Effector memory CD8-positive, alpha-beta T cell (primary cell): ENCODE data around the gene ASPHD1.
"Not testable (repeated sequence)": the region's sequence is repeated elsewhere in the genome, so short reads cannot be mapped to it uniquely, and the experiment has no call there.

ENCODE experiments used
- ATAC-seq: fragments of 150-1000 bp; cut with Tn5 transposase; replicated peaks from 2 replicates; pipeline ENCODE4 v1.10.0; 2021; ENCODE audit warnings: mild to moderate bottlenecking, moderate library complexity
- DNase-seq, 3 experiments: peaks; one replicate each; pipeline ENCODE4 v3.0.0; 2021
- H3K27ac Mint-ChIP-seq, 2 donors: one replicate each; pipeline ENCODE4 v1.8.0; 2022; ENCODE audit warnings: mild to moderate bottlenecking in 2 of 2, mixed read lengths in 2 of 2, moderate library complexity in 2 of 2
- H3K27me3 Mint-ChIP-seq, 2 donors: one replicate each; pipeline ENCODE4 v1.8.0; 2022; ENCODE audit warnings: mixed read lengths in 2 of 2
- H3K36me3 Mint-ChIP-seq: one replicate; pipeline ENCODE4 v1.8.0; 2022; ENCODE audit warnings: mild to moderate bottlenecking, moderate library complexity, mixed read lengths; ENCODE audit not compliant: insufficient read depth
- H3K4me1 Mint-ChIP-seq, 2 donors: one replicate each; pipeline ENCODE4 v1.8.0; 2022; ENCODE audit warnings: low read depth in 2 of 2, mixed read lengths in 2 of 2
- H3K4me3 Mint-ChIP-seq, 2 donors: one replicate each; pipeline ENCODE4 v1.8.0; 2022; ENCODE audit warnings: mild to moderate bottlenecking in 2 of 2, mixed read lengths in 2 of 2, moderate library complexity in 2 of 2
- H3K9me3 Mint-ChIP-seq, 2 donors: one replicate each; pipeline ENCODE4 v1.8.0; 2022; ENCODE audit warnings: mixed read lengths in 2 of 2

ASPHD1 gene

DNA sequence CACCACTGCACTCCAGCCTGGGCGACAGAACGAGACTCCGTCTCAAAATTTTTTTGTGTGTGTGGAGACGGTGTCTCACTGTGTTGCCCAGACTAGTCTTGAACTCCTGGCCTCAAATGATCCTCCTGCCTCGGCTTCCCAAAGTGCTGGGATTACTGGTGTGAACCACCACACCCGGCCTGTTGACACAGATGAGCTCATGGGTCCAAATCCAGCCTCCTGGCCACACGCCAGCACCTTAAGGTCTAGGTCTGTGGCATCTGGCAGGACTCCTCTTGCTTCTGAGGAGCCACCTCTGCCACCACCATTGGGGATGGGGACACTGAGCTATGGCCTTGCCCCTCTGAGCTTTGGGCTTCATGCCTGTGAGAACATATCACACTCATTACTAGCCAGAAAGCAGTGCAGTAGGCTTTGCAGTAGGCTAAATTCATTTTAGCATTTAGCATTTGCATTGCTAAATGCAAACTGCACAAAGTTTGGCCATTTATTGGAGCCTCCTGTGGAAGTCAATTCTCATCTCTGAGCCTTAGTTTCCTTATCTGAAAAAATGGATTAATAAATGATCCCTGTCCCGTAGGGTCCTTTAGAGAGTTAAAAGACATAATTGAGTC is 31.8 kb upstream of the ASPHD1 start:
- H3K4me3 Mint-ChIP-seq = no peak overlapping the region
- no peak for DNase-seq
- peaks cover 4 to 10% of the 10 kb centered on the region in 2 donors for H3K27me3 Mint-ChIP-seq
- H3K4me1 Mint-ChIP-seq = peaks cover 1 to 5% of the 10 kb centered on the region in 2 donors
- no peaks in the 10 kb centered on the region for H3K36me3 Mint-ChIP-seq
- H3K27ac Mint-ChIP-seq = no peak overlapping the region
- H3K9me3 Mint-ChIP-seq = no peaks in the 10 kb centered on the region
- ATAC-seq = no peak

DNA sequence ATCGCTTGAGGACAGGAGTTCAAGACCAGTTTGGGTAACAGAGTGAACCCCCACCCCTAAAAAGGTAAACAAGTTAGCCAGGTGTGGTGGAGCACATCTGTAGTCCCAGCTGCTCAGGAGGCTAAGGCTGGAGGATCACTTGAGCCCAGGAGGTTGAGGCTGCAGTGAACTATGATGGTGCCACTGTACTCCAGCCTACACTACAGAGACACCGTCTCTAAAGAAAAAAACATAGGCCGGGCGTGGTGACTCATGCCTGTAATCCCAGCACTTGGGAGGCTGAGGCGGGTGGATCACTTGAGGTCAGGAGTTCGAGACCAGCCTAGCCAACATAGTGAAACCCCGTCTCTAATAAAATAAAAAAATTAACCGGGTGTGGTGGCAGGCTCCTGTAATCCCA is 31.2 kb upstream of the ASPHD1 start:
- H3K27me3 Mint-ChIP-seq, DNase-seq, H3K4me1 Mint-ChIP-seq, ATAC-seq, H3K4me3 Mint-ChIP-seq, H3K9me3 Mint-ChIP-seq, H3K36me3 Mint-ChIP-seq, H3K27ac Mint-ChIP-seq: not testable (repeated sequence)

DNA sequence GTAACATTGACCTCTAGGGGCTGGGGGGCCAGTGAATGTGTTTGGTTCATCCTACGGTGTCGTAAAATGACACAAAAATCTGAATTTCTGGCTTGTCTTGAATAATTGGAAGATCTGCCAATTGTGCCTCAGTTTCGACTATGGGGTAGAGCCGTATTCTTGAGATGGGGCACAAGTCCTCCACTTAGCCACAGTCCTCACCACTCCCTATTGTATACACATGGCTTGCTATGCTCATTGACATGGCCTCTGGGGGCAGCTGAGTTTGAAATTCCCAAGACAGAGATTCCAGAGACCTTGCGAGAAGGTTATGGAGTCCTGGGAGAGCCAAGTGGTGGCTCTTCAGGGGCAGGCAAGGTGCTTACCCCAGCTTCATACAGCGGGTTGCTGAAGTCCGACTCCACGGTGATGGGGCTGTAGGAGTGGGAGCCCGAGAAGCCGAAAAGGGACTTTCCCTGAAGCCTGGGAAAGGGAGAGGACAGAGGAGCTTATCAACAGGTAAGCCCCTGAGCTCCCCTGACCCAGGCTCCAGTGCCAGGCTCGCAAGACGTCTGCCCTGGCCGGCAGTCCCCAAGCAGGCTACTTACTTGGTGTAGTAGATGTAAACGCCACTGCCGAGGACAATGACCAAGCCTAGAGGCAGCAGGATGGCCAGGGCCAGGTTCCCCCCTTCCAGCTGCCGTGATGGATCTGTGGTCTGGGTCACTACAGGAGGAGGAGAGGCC is 28.3 kb upstream of the ASPHD1 start:
- peaks cover 15 to 17% of the 10 kb centered on the region in 2 donors for H3K27me3 Mint-ChIP-seq
- peaks cover 2% of the 10 kb centered on the region for H3K36me3 Mint-ChIP-seq
- no peak overlapping the region for H3K4me3 Mint-ChIP-seq
- H3K27ac Mint-ChIP-seq = peak overlapping the region in 1 of 2 donors; percentile 38
- H3K4me1 Mint-ChIP-seq = peaks cover 9 to 12% of the 10 kb centered on the region in 2 donors
- DNase-seq = no peak
- ATAC-seq = no peak
- no peaks in the 10 kb centered on the region for H3K9me3 Mint-ChIP-seq

DNA sequence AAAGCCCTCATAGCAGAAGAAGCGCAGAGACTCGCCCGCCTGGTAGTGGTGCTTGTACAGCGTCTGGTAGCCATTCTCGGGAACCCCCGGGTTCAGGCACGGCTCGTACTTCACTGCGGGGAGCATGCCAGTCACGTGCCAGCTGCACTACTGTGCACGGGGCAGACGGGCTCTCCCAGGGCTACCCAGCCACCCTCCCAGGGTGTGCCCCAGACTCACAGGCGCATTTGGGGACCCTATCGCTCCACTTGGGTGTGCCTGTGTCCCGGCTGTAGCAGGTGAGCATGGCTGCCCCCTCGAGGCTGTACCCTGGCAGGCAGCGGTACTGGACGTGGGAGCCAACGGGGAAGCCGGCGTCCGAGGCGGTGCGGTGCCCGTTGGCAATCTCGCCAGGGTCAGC is 27.0 kb upstream of the ASPHD1 start:
- H3K27me3 Mint-ChIP-seq = peaks cover 23 to 31% of the 10 kb centered on the region in 2 donors
- no peak for DNase-seq
- H3K9me3 Mint-ChIP-seq = peaks cover 0 to 6% of the 10 kb centered on the region in 2 donors
- no peak overlapping the region for H3K27ac Mint-ChIP-seq
- peaks cover 6% of the 10 kb centered on the region for H3K36me3 Mint-ChIP-seq
- H3K4me3 Mint-ChIP-seq = no peak overlapping the region
- ATAC-seq = no peak
- peaks cover 20 to 24% of the 10 kb centered on the region in 2 donors for H3K4me1 Mint-ChIP-seq

DNA sequence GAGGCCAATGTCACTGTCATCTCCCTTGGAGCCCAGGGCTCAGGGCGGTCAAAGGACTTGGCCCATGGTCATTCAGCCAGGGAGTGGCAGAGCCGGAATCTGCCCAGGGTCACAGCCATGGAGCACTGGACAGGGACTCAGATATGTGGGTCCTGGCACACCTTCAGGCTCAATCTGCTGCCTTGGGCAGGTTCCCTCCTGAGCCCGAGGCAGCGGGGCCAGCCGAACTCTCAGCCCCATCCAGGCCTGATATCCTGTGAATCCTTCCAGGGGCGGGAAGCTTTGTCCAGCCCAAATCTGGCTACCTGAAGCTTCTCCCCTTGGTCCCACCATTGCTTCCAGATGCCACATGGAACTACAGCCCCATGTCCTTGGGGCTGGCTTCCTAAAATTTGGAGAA is 25.1 kb upstream of the ASPHD1 start:
- no peak overlapping the region for H3K27ac Mint-ChIP-seq
- no peak for DNase-seq
- peaks cover 10% of the 10 kb centered on the region for H3K36me3 Mint-ChIP-seq
- H3K27me3 Mint-ChIP-seq = peaks cover 30 to 44% of the 10 kb centered on the region in 2 donors
- no peak for ATAC-seq
- peaks cover 20 to 24% of the 10 kb centered on the region in 2 donors for H3K4me1 Mint-ChIP-seq
- H3K9me3 Mint-ChIP-seq = peaks cover 0 to 6% of the 10 kb centered on the region in 2 donors
- no peak overlapping the region for H3K4me3 Mint-ChIP-seq

DNA sequence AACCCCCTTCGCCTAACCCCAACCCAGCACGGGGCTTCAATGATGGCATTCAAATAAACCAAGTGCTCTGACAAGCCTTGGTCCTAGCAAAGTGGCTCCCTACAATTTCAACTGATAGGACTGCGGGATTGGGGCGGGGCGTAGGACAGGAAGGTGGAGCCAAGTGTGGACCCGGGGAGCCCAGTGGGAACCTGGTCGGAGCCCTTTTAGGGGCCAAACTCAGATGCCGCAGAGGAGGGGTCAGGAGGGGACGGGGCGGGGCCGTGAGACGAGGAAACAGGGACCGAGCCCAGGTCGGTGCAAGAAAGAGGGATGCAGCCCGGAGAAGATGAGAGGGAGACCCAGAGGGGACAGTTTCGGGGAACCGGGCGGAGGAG is 24.1 kb upstream of the ASPHD1 start:
- no peak for DNase-seq
- Mint-ChIP-seq H3K9me3 (peaks cover 0 to 6% of the 10 kb centered on the region in 2 donors), H3K4me1 (peaks cover 20 to 24% of the 10 kb centered on the region in 2 donors), H3K36me3 (peaks cover 10% of the 10 kb centered on the region), H3K27me3 (peaks cover 30 to 51% of the 10 kb centered on the region in 2 donors), H3K27ac (no peak overlapping the region), H3K4me3 (peak overlapping the region; percentile 69 to 70)
- peak; percentile 12 for ATAC-seq

DNA sequence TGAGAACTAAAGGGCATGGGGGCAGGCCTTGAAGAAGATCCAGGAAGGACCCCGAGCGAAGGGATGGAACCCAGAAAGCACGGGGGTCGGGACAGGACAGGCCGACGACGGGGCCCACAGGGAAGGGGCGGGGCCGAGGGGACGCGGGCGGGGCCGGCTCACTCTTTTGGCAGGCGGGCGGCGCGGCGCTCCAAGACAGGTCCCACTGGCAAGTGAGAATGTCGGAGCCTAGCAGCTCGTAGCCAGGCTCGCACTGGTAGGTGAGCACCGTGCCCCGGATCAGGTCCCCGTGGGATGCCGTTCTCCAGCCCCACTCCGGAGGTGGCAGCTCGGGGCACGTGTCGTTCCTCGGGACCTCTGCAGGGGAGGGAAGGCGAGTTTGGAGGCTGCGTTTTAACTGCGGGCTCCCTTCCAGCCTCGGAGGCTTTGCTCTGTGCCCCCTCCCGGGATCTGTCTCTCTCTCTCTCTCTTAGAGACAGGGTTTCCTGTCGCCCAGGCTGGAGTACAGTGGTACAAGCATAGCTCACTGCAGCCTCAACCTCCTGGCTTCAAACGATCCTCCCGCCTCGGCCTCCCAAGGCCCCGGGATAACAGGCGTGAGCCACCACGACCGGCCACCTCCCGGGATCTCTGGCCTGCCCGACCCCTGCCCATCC is 23.6 kb upstream of the ASPHD1 start:
- DNase-seq (peak in 2 of 3 experiments; percentile 16 to 18), ATAC-seq (peak; percentile 59)
- Mint-ChIP-seq H3K27me3 (peaks cover 30 to 54% of the 10 kb centered on the region in 2 donors), H3K27ac (peak overlapping the region in 1 of 2 donors; percentile 76), H3K9me3 (peaks cover 0 to 6% of the 10 kb centered on the region in 2 donors), H3K36me3 (peaks cover 10% of the 10 kb centered on the region), H3K4me1 (peaks cover 20 to 24% of the 10 kb centered on the region in 2 donors), H3K4me3 (peak overlapping the region; percentile 69 to 70)

DNA sequence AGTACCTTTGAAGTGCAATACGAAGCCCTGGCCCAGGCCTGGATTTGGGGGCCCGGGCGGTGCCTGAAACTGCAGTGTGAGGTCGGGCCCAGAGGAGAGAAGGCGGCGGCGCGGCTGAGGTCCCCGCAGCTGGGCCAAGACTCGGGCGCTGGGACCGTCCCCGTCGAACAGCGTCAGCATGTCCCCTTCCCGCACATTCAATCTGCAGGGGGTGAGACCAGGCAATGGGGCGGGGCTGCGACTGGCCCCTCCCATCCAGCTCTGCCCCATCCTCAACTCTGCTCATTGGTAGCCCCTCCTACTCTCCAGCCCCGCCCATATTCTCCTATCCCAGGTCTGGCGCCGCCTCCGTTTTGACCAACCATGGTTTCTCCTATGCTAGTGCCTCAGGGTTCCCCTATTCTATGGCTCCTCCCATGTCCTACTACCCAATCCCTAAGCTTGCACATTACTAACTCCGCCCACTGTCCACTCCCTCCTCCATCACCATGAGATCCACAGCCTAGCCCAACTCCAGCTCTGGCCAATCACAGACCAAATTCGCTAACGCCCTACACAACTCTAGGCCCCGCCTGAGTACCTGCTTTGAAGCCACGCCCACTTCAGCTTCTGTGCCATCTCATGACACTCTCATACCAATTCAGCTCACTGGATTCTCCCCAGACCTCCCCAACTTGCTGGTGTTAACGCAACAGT is 22.9 kb upstream of the ASPHD1 start:
- Mint-ChIP-seq H3K4me1 (peaks cover 20 to 24% of the 10 kb centered on the region in 2 donors), H3K27ac (peak overlapping the region in 1 of 2 donors; percentile 76), H3K9me3 (peaks cover 0 to 6% of the 10 kb centered on the region in 2 donors), H3K36me3 (peaks cover 10% of the 10 kb centered on the region), H3K27me3 (peaks cover 30 to 54% of the 10 kb centered on the region in 2 donors), H3K4me3 (peak overlapping the region; percentile 69 to 70)
- peak; percentile 66 for ATAC-seq
- DNase-seq = peak in 2 of 3 experiments; percentile 15 to 23

DNA sequence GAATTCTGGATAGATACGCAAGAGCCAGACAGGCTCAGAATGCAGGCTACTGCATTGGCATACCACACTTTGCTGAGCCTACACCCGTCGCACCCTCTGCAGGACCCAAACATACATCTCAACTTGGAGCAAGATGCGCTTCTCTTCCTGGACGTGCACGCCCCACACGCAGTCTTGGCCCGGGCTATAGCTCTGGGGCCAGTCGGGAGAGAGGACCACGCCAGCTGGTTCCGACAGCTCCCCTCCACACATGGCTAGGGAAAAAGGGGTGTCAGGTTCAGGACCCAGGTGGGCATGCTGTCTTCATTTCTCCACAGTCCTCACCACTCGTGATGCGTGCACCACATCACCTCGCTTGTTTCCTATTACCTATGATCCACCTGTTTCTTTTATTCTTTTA is 22.1 kb upstream of the ASPHD1 start:
- peaks cover 0 to 6% of the 10 kb centered on the region in 2 donors for H3K9me3 Mint-ChIP-seq
- peak overlapping the region; percentile 69 to 70 for H3K4me3 Mint-ChIP-seq
- H3K4me1 Mint-ChIP-seq = peaks cover 20 to 24% of the 10 kb centered on the region in 2 donors
- ATAC-seq (no peak), DNase-seq (no peak)
- no peak overlapping the region for H3K27ac Mint-ChIP-seq
- H3K36me3 Mint-ChIP-seq = peaks cover 10% of the 10 kb centered on the region
- peaks cover 37 to 61% of the 10 kb centered on the region in 2 donors for H3K27me3 Mint-ChIP-seq

DNA sequence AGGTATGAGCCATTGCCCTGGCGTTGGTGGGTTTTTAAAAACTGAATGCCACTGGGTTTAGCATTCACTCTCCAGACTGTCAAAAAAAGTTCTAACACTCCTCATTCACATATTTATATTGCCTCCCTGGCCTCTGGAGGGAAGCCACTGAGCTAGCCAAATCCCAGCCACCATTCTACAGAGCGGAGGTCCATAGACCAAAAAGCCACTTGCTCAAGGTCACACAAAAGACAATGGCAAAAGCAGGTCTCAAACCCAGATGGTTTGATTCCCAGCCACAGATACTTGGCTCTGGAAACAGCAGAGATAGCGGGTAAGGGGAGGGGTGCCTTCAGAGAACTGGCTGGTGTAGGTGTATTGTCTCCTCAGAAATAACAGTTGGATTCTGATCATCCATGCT is 19.2 kb upstream of the ASPHD1 start:
- DNase-seq (no peak), ATAC-seq (no peak)
- H3K9me3 Mint-ChIP-seq = peaks cover 0 to 6% of the 10 kb centered on the region in 2 donors
- peaks cover 17 to 21% of the 10 kb centered on the region in 2 donors for H3K4me1 Mint-ChIP-seq
- H3K27me3 Mint-ChIP-seq = peaks cover 38 to 73% of the 10 kb centered on the region in 2 donors
- no peak overlapping the region for H3K27ac Mint-ChIP-seq
- no peak overlapping the region for H3K4me3 Mint-ChIP-seq
- H3K36me3 Mint-ChIP-seq = peaks cover 7% of the 10 kb centered on the region

DNA sequence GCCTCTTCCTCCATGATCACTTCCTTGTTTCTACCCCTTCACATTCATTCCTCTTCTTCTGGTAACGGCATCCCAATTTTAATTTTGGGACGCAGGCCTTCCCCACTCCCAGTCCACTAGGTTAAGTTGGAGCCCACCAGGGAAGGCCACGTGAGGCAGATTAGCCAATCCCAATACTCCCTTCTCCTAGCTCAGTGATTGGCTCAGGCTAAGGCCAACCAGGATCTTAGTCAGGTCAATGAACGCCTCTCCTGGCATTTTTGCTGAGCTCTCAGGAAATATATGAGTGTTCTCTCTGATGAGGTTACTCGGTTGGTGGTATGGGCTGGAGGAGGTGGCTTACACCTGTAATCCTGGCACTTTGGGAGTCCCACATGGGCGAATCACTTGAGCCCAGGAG is 16.3 kb upstream of the ASPHD1 start:
- Mint-ChIP-seq H3K27ac (no peak overlapping the region), H3K4me3 (no peak overlapping the region), H3K27me3 (peaks cover 19 to 54% of the 10 kb centered on the region in 2 donors), H3K4me1 (no peaks in the 10 kb centered on the region), H3K9me3 (no peaks in the 10 kb centered on the region), H3K36me3 (peaks cover 3% of the 10 kb centered on the region)
- no peak for ATAC-seq
- no peak for DNase-seq

DNA sequence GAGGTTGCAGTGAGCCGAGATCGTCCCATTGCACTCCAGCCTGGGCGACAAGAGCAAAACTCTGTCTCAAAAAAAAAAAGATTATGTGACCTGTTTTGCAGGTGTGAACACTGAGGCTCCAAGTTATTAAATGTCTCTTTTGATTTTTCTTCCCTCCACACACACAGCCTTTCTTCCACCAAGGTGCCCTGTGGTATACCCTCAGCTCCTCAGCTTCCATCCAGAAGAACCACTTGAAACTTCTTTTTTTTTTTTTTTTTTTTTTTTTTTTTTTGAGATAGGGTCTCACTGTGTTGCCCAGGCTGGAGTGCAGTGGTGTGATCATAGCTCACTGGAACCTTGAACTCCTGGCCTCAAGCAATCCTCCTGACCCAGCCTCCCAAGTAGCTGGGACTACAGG is 10.9 kb upstream of the ASPHD1 start:
- not testable (repeated sequence) for DNase-seq, H3K9me3 Mint-ChIP-seq, ATAC-seq, H3K4me3 Mint-ChIP-seq, H3K27ac Mint-ChIP-seq, H3K36me3 Mint-ChIP-seq, H3K4me1 Mint-ChIP-seq
- H3K27me3 Mint-ChIP-seq = peaks cover 0 to 32% of the 10 kb centered on the region in 2 donors
